GM19463 (cell line): Measurements from ENCODE around the gene ASXL3.

Source experiments
- ATAC-seq: cut with Tn5 transposase; IDR thresholded peaks from one replicate; pipeline ENCODE4 v1.9.1; 2021; ENCODE audit warnings: mild to moderate bottlenecking, moderate library complexity; ENCODE audit not compliant: unreplicated experiment

The ASXL3 gene

GRCh38 chr18:33712719-33713118, 134.7 kb downstream of the ASXL3 start:
- ATAC-seq, result no peak

- no peak for ATAC-seq
These were observed 138.2 kb downstream of the ASXL3 start for GRCh38 chr18:33716061-33716683.

- no peak for ATAC-seq
These were observed 139.3 kb downstream of the ASXL3 start for GRCh38 chr18:33717339-33717738.

- no peak for ATAC-seq
These were observed 142.1 kb downstream of the ASXL3 start for GRCh38 chr18:33720133-33720532.

GRCh38 chr18:33729556-33729955, 151.5 kb downstream of the ASXL3 start:
- peak; percentile 82 for ATAC-seq

GRCh38 chr18:33733376-33733775, 155.4 kb downstream of the ASXL3 start:
- no peak for ATAC-seq

GRCh38 chr18:33735428-33735827, 157.4 kb downstream of the ASXL3 start:
- no peak for ATAC-seq

- no peak for ATAC-seq
These were observed 163.7 kb downstream of the ASXL3 start for GRCh38 chr18:33741760-33742159.

GRCh38 chr18:33744032-33744697, 166.1 kb downstream of the ASXL3 start:
- no peak for ATAC-seq

GRCh38 chr18:33745151-33745795, 167.3 kb downstream of the ASXL3 start:
- ATAC-seq, result no peak

- ATAC-seq, result no peak
These were observed 168.0 kb downstream of the ASXL3 start for GRCh38 chr18:33745871-33746545.

- ATAC-seq, result no peak
These were observed 171.8 kb downstream of the ASXL3 start for GRCh38 chr18:33749834-33750233.

- no peak for ATAC-seq
These were observed 172.3 kb downstream of the ASXL3 start for GRCh38 chr18:33750366-33750765.

- no peak for ATAC-seq
These were observed 173.7 kb downstream of the ASXL3 start for GRCh38 chr18:33751613-33752221.

GRCh38 chr18:33755391-33755790, 177.4 kb downstream of the ASXL3 start:
- no peak for ATAC-seq

GRCh38 chr18:33755931-33756560, 178.0 kb downstream of the ASXL3 start:
- no peak for ATAC-seq

GRCh38 chr18:33757037-33757436, 179.0 kb downstream of the ASXL3 start:
- no peak for ATAC-seq

- ATAC-seq, result no peak
These were observed 183.3 kb downstream of the ASXL3 start for GRCh38 chr18:33761363-33761762.

GRCh38 chr18:33781429-33781828, 203.4 kb downstream of the ASXL3 start:
- no peak for ATAC-seq
